GM12801 (cell line): Measurements from ENCODE around the gene IL18.

Source experiments
- TF ChIP-seq, protein P1 (sequence below): IDR thresholded peaks from one replicate; pipeline ENCODE4 v1.5.1; 2011; ENCODE audit warnings: control low read depth; ENCODE audit not compliant: insufficient read length; ENCODE audit errors: extremely low read depth

Gene IL18

DNA sequence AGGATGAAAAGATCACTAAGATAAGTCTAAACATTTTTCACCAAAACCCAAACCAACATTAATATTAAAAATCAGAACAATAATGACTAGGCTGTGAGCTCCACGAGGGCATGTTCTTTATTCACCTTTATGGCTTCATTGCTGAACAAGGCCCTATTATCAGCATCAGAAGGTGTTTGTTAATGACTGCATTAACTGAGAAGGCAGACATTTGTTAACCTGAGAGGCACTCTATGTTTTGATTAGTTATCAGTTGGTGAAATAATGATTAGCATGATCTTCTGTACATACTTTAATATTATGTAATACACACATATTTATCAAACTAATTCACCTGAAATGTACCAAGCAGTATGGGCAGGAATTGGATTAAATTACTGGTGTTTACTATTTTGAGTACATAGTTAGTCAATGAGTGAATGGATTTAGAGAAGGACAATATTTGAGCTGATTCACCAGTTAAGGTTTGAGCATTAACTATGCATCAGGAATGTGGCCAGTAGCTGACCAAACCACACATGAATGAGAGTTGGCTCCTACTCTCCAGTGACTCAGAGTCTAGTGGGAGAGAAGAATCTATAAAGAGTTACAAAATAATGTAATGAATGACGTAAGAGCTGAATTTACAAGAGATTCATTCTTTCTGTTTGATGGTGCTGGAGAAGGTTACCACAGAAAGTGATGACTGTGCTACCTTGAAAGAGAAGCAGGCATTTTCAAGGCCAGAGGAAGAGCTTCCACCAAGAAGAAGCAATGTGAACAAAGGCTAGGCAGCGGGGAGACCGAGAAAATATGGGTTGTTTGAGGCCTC lies 6.7 kb downstream of the IL18 start:
- TF ChIP-seq, protein P1, sequence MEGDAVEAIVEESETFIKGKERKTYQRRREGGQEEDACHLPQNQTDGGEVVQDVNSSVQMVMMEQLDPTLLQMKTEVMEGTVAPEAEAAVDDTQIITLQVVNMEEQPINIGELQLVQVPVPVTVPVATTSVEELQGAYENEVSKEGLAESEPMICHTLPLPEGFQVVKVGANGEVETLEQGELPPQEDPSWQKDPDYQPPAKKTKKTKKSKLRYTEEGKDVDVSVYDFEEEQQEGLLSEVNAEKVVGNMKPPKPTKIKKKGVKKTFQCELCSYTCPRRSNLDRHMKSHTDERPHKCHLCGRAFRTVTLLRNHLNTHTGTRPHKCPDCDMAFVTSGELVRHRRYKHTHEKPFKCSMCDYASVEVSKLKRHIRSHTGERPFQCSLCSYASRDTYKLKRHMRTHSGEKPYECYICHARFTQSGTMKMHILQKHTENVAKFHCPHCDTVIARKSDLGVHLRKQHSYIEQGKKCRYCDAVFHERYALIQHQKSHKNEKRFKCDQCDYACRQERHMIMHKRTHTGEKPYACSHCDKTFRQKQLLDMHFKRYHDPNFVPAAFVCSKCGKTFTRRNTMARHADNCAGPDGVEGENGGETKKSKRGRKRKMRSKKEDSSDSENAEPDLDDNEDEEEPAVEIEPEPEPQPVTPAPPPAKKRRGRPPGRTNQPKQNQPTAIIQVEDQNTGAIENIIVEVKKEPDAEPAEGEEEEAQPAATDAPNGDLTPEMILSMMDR, result no peak

DNA sequence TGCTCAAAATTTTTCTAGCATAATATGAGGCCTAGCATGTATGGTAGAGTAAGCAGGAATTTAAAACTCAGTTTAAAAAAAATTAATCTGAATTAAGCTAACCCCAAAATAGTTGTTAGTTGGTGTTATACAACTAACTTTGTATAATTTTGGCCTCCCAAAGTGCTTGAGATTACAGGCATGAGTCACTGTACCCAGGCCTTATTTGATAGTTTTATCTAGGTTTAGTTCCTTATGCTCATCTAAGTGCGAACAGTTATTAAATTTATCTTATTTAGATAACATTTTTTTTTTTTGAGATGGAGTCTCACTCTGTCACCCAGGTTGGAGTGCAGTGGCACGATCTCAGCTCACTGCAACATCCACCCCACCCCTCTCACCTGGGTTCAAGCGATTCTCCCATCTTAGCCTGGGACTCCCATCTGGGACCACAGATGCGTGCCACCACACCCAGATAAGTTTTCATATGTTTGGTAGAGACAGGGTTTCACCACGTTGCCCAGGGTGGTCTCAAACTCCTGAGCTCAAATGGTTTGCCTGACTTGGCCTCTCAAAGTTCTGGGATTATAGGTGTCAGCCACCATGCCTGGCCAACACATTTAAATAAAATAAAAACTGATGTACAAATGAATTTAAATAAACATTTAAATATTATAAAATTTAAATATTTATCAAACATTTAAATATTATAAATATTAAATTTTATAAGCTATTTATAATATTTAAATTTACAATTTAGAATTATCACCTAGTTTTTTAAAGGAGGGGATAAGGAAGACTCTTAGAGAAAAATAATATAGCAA lies 7.5 kb downstream of the IL18 start:
- TF ChIP-seq, protein P1, result no peak

DNA sequence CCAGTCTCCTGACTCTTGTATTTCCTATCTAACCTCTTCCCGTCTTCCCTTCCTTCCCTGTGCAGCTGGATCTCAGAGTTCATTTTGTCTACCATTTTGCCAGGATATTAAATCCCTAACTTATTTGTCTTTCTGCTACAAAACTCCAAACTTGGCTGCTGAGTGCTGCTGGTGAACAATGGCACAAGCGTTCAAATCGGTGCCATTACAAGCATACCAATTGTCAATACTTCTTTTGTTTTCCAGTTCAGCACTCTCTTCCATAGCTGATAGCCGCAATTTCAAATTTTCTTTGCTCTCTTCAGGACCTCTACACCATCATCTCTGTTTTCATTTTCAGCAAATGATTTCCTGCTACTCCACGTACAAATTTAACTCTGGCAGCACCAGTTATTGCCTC lies 13.4 kb downstream of the IL18 start:
- TF ChIP-seq, protein P1, result no peak

DNA sequence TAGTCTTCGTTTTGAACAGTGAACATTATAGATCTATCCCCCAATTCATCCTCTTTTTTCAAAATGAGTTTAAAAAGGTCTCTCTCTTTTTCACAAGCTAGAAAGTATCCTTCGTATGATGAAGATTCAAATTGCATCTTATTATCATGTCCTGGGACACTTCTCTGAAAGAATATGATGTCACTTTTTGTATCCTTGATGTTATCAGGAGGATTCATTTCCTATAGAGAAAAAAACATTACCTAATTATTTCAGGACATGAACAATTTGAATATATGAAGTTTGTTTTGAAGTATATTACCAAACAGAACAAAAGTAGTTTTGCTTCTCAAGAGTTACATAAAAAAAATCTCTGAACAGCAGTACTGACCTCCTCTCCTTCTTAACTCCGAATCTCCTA lies 20.3 kb downstream of the IL18 start:
- TF ChIP-seq, protein P1, result no peak

DNA sequence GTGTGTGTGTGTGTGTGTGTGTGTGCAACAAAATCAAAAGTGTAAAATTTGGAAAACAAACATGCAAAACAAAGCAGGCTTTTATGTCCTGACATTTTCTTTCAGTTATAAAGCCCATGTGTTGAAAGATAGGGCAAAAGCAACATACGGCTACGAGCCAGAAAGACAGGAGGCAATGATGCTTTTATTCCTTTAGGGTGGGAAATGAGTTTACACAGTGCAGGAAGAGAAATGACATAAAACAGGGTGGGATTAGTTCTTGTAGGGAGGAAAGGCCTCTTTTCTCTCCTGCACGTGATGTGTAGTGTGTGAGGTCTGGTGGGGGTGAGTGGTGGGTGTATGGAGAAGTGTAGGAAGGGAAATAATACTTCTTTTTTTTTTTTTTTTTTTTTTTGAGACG lies 29.4 kb downstream of the IL18 start:
- TF ChIP-seq, protein P1, result no peak

DNA sequence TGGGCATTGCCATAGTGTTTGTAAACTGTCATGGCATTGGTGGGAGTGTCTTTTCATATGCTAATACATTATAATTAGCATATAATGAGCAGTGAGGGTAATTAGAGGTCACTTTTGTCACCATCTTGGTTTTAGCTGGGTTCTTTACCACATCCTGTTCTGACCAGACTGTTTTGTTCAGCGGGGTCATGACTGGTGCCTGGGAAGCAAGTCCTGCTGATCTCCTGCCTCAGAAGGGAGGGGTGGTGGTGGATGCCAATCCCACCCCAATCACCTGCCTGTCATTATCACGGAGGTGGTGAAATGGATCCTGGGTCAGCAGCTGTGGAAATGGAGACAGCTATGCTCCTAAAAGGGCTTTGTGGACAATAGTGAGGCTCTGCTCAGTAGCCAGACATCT lies 31.2 kb downstream of the IL18 start:
- TF ChIP-seq, protein P1, result no peak

DNA sequence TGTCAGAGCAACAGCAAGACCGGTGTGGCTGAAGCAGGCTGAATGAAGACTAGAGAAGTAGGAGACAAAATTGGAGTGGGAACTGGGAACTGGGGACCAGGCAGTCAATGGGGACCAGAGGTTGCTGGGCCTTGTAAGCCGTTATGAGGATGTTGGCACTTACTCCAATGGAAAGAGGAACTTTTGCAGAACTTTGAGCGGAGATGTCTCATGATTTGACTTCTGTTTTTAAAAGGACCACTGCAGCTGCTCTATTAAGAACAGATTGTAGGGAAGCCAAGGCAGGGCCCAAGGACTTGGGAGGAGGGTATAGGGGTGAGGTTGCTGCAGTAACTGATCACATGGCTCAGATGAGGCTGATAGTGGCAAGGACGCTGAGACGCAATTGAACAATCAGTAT lies 34.2 kb downstream of the IL18 start:
- TF ChIP-seq, protein P1, result no peak
